B cell (primary cell): ENCODE measurements around the gene PEX14. TPM values are rescaled to one million over a fixed set of nuclear protein-coding genes. Genes with fewer than 3 reads are reported as not detected.

Experiments used
- ATAC-seq: fragments of 200-7000 bp; cut with Tn5 transposase; one replicate; pipeline ENCODE4 v1.10.0; 2021; ENCODE audit warnings: low read depth, mild to moderate bottlenecking, moderate number of reproducible peaks, moderate library complexity
- CTCF ChIA-PET: fragments of 350-600 bp; sonication (Branson Sonifier 250); formaldehyde crosslinking; loops from one replicate; lab custom pipeline; 2021; ENCODE audit warnings: antibody characterized with exemption, inconsistent platforms; lab: Charles Lee
- POLR2A ChIA-PET: fragments of 350-600 bp; sonication (Branson Sonifier 250); formaldehyde crosslinking; loops from one replicate; lab custom pipeline; 2021; ENCODE audit warnings: antibody characterized with exemption; lab: Charles Lee
- DNase-seq: peaks from one replicate; pipeline ENCODE4 v3.0.0; 2013
- H2AFZ ChIP-seq: 2 replicates; pipeline ENCODE4 v1.6.1; 2012; ENCODE audit warnings: mild to moderate bottlenecking, low read depth, low read length; ENCODE audit not compliant: insufficient read depth, poor library complexity, severe bottlenecking
- H3K27ac ChIP-seq, 2 donors: 1 replicate in 1 of 2; 2 replicates in 1 of 2; pipeline ENCODE4 v1.5.1; 2012 to 2013; ENCODE audit warnings: low read length in 2 of 2, mild to moderate bottlenecking in 2 of 2, moderate library complexity in 1 of 2
- H3K27me3 ChIP-seq, 4 experiments: fragments of 200-600 bp in 1 of 4; sonication (generic) in 1 of 4; replicated peaks in 1 of 4; 1 replicate in 2 of 4; 2 replicates in 2 of 4; pipeline versions ENCODE4 v1.6.1 to v1.7.0; 2013 to 2016; ENCODE audit warnings: low read length in 3 of 4, mild to moderate bottlenecking in 2 of 4, mixed read lengths in 1 of 4, moderate library complexity in 1 of 4; ENCODE audit not compliant: insufficient read depth in 4 of 4, control insufficient read depth in 3 of 4; ENCODE audit errors: control extremely low read depth in 1 of 4
- H3K36me3 ChIP-seq, 2 experiments: replicated peaks in 1 of 2; 1 replicate in 1 of 2; 2 replicates in 1 of 2; pipeline versions ENCODE4 v1.6.1 to v1.7.1; 2013; ENCODE audit warnings: low read length in 1 of 2; ENCODE audit not compliant: insufficient read depth in 2 of 2, control insufficient read depth in 1 of 2; ENCODE audit errors: control extremely low read depth in 1 of 2, extremely low read depth in 1 of 2
- H3K4me1 ChIP-seq, 2 donors: fragments of 200-600 bp in 1 of 2; sonication (generic) in 1 of 2; 1 replicate in 1 of 2; 2 replicates in 1 of 2; pipeline versions ENCODE4 v1.5.1 to v1.6.1; 2013 to 2017; ENCODE audit warnings: low read length in 2 of 2; ENCODE audit not compliant: control insufficient read depth in 2 of 2, insufficient read depth in 2 of 2
- H3K4me2 ChIP-seq: replicated peaks from 2 replicates; pipeline ENCODE3; 2012; ENCODE audit warnings: mild to moderate bottlenecking, low read depth, low read length; ENCODE audit not compliant: poor library complexity, severe bottlenecking
- H3K4me3 ChIP-seq, 5 experiments: fragments of 200-600 bp in 1 of 5; sonication (generic) in 1 of 5; 1 replicate in 3 of 5; 2 replicates in 2 of 5; pipeline versions ENCODE4 v1.5.1 to v1.7.0; 2011 to 2016; ENCODE audit warnings: low read length in 4 of 5, mild to moderate bottlenecking in 4 of 5, low read depth in 2 of 5, control low read depth in 1 of 5, moderate library complexity in 1 of 5; ENCODE audit not compliant: insufficient read depth in 1 of 5; ENCODE audit errors: control extremely low read depth in 1 of 5, extremely low read depth in 1 of 5
- H3K79me2 ChIP-seq: fragments of 200-600 bp; sonication (generic); one replicate; pipeline ENCODE4 v1.6.0; 2016; ENCODE audit warnings: low read length; ENCODE audit not compliant: control insufficient read depth, insufficient read depth
- H3K9ac ChIP-seq: fragments of 200-600 bp; sonication (generic); 2 replicates; pipeline ENCODE4 v1.6.1; 2017; ENCODE audit warnings: mild to moderate bottlenecking, low read length, moderate library complexity
- H3K9me3 ChIP-seq, 3 donors: one replicate each; pipeline versions ENCODE4 v1.6.1 to v1.7.1; 2013; ENCODE audit warnings: low read length in 2 of 3; ENCODE audit not compliant: control insufficient read depth in 2 of 3, insufficient read depth in 1 of 3; ENCODE audit errors: control extremely low read depth in 1 of 3
- H4K20me1 ChIP-seq: 2 replicates; pipeline ENCODE4 v1.6.0; 2012; ENCODE audit warnings: mild to moderate bottlenecking, low read length; ENCODE audit not compliant: insufficient read depth, control insufficient read depth, poor library complexity, severe bottlenecking
- H3K27ac Mint-ChIP-seq: one replicate; pipeline ENCODE4 v1.8.0; 2021; ENCODE audit warnings: mixed read lengths
- H3K27me3 Mint-ChIP-seq: one replicate; pipeline ENCODE4 v1.8.0; 2021; ENCODE audit warnings: mixed read lengths
- H3K4me1 Mint-ChIP-seq: one replicate; pipeline ENCODE4 v1.8.0; 2021; ENCODE audit warnings: mixed read lengths
- H3K4me3 Mint-ChIP-seq: one replicate; pipeline ENCODE4 v1.8.0; 2021; ENCODE audit warnings: mixed read lengths
- H3K9me3 Mint-ChIP-seq: one replicate; pipeline ENCODE4 v1.8.0; 2022; ENCODE audit warnings: mixed read lengths; ENCODE audit not compliant: insufficient read depth
- CTCF ChIP-seq: fragments of 200-600 bp; IDR thresholded peaks from one replicate; pipeline ENCODE4 v1.8.0; 2022; ENCODE audit warnings: antibody characterized with exemption, mild to moderate bottlenecking
- EZH2 ChIP-seq: IDR thresholded peaks from 2 replicates; pipeline ENCODE4 v1.6.1; 2012; ENCODE audit warnings: borderline replicate concordance, low read depth, mild to moderate bottlenecking, moderate library complexity, low read length; ENCODE audit not compliant: insufficient read depth, poor library complexity, severe bottlenecking
- WGBS: methylation state at CpG from one replicate; pipeline ENCODE4 v1.1.5; 2013; ENCODE audit warnings: missing lambda C conversion rate; ENCODE audit not compliant: insufficient coverage; 5-methylcytosine and 5-hydroxymethylcytosine counted together
- intact Hi-C: fragments of 100-400 bp; cut with micrococcal nuclease; formaldehyde crosslinking; loops from one replicate; pipeline ENCODE4 v1.10.0; 2022
- polyA plus RNA-seq: library from polyadenylated mRNA; depleted of rRNA; stranded (reverse); fragments of >200 nt; gene quantifications from 2 replicates; pipeline ENCODE4 v1.2.3, GENCODE V29; 2012
- total RNA-seq, 2 donors: library from RNA; stranded (reverse); fragments of 120-200 nt in 1 of 2; gene quantifications; 1 replicate in 1 of 2; 2 replicates in 1 of 2; pipeline versions ENCODE4 v1.2.3 to v1.2.4, GENCODE V29; 2013 to 2022

The PEX14 gene
- total and polyA plus RNA-seq, 2 donors (not counting 1 experiment from before 2014, with no cell fraction given), result 14.1 to 19.3 TPM

- H3K27me3 ChIP-seq, result no peaks in the 10 kb centered on the region
- Mint-ChIP-seq H3K4me1 (peaks cover 20% of the 10 kb centered on the region), H3K4me3 (no peak overlapping the region), H3K27ac (no peak overlapping the region), H3K9me3 (no peaks in the 10 kb centered on the region), H3K27me3 (no peaks in the 10 kb centered on the region)
- no CpG with 5 or more reads among the region's 2 CpGs for WGBS
- peaks cover 0 to 1% (median 0%) of the 10 kb centered on the region in 3 donors for H3K9me3 ChIP-seq
- ChIA-PET CTCF (interaction anchor here (1.1 kb wide), 1 partner anchor 14 kb away, joined by 5 read pairs; no protein-coding TSS in a partner anchor), POLR2A (no interaction called here)
- TF ChIP-seq EZH2 (no peak), CTCF (no peak)
- DNase-seq, result no peak
- no peak overlapping the region for H3K4me2 ChIP-seq
- H2AFZ ChIP-seq, result no peak overlapping the region
- peaks cover 0 to 2% of the 10 kb centered on the region in 2 experiments for H3K36me3 ChIP-seq
- no peak overlapping the region for H3K27ac ChIP-seq
- H3K4me3 ChIP-seq, result no peak overlapping the region
- intact Hi-C loops, result no loop called here
- H3K9ac ChIP-seq, result no peak overlapping the region
- no peaks in the 10 kb centered on the region for H4K20me1 ChIP-seq
- no peak for ATAC-seq
- H3K79me2 ChIP-seq, result peaks cover 83% of the 10 kb centered on the region
- H3K4me1 ChIP-seq, result peaks cover 7% of the 10 kb centered on the region in 2 donors
Observed at GRCh38 chr1:10480614-10481013, 5.9 kb downstream of the PEX14 start.

GRCh38 chr1:10484521-10484920 is 9.8 kb downstream of the PEX14 start:
- peaks cover 0 to 5% of the 10 kb centered on the region in 2 experiments for H3K36me3 ChIP-seq
- no peak overlapping the region for H3K27ac ChIP-seq
- H3K9me3 ChIP-seq, result peaks cover 0 to 5% (median 2%) of the 10 kb centered on the region in 3 donors
- H2AFZ ChIP-seq, result no peak overlapping the region
- Mint-ChIP-seq H3K4me1 (peaks cover 3% of the 10 kb centered on the region), H3K27me3 (no peaks in the 10 kb centered on the region), H3K27ac (no peak overlapping the region), H3K9me3 (no peaks in the 10 kb centered on the region), H3K4me3 (no peak overlapping the region)
- H4K20me1 ChIP-seq, result no peaks in the 10 kb centered on the region
- POLR2A ChIA-PET, result no interaction called here
- CTCF ChIA-PET, result interaction anchor here (1.4 kb wide), 1 partner anchor 10 kb away, joined by 6 read pairs; no protein-coding TSS in a partner anchor
- no peak overlapping the region for H3K4me2 ChIP-seq
- DNase-seq, result no peak
- no peak overlapping the region for H3K9ac ChIP-seq
- H3K4me3 ChIP-seq, result no peak overlapping the region
- intact Hi-C loops, result no loop called here
- WGBS, result 96% methylated on average over 3 of the region's 6 CpGs
- TF ChIP-seq EZH2 (no peak), CTCF (no peak)
- peaks cover 75% of the 10 kb centered on the region for H3K79me2 ChIP-seq
- no peaks in the 10 kb centered on the region for H3K27me3 ChIP-seq
- ATAC-seq, result no peak
- no peaks in the 10 kb centered on the region for H3K4me1 ChIP-seq
